Muscle layer of colon (tissue), 2 donors: Measurements from ENCODE around the gene ARL2BP.

Experiments used
- H3K27ac ChIP-seq: one replicate; pipeline ENCODE4 v1.7.0; 2013; ENCODE audit warnings: low read depth, mild to moderate bottlenecking, low read length, moderate library complexity
- H3K27me3 ChIP-seq, 2 donors: one replicate each; pipeline ENCODE4 v1.7.0; 2013; ENCODE audit warnings: low read length in 2 of 2, mild to moderate bottlenecking in 2 of 2; ENCODE audit not compliant: insufficient read depth in 2 of 2, control insufficient read depth in 1 of 2
- H3K36me3 ChIP-seq: one replicate; pipeline ENCODE4 v1.7.0; 2013; ENCODE audit warnings: mild to moderate bottlenecking, low read length; ENCODE audit not compliant: insufficient read depth
- H3K4me1 ChIP-seq: one replicate; pipeline ENCODE4 v1.7.0; 2013; ENCODE audit warnings: mild to moderate bottlenecking, low read length; ENCODE audit not compliant: insufficient read depth
- H3K4me3 ChIP-seq, 2 donors: one replicate each; pipeline ENCODE4 v1.7.0; 2013; ENCODE audit warnings: low read length in 2 of 2, low read depth in 1 of 2, mild to moderate bottlenecking in 1 of 2, moderate library complexity in 1 of 2
- H3K9ac ChIP-seq: one replicate; pipeline ENCODE4 v1.7.0; 2013; ENCODE audit warnings: low read length
- H3K9me3 ChIP-seq: one replicate; pipeline ENCODE4 v1.7.0; 2013; ENCODE audit warnings: mild to moderate bottlenecking, low read length
- donor health status: abdominal sarcoma.
- donor health status: Adenocarcinoma of cecum.

Gene ARL2BP

GRCh38 chr16:57256601-57257395 lies 11.7 kb downstream of the ARL2BP start:
- Histone ChIP-seq H3K4me3 (no peak overlapping the region), H3K36me3 (peaks cover 35% of the 10 kb centered on the region), H3K4me1 (no peaks in the 10 kb centered on the region), H3K27ac (no peak overlapping the region), H3K27me3 (no peaks in the 10 kb centered on the region), H3K9me3 (no peaks in the 10 kb centered on the region), H3K9ac (no peak overlapping the region)

GRCh38 chr16:57257455-57258070 lies 12.5 kb downstream of the ARL2BP start:
- peaks cover 27% of the 10 kb centered on the region for H3K36me3 ChIP-seq
- H3K9ac ChIP-seq: no peak overlapping the region
- H3K27ac ChIP-seq: no peak overlapping the region
- no peaks in the 10 kb centered on the region for H3K4me1 ChIP-seq
- no peak overlapping the region for H3K4me3 ChIP-seq
- no peaks in the 10 kb centered on the region for H3K9me3 ChIP-seq
- no peaks in the 10 kb centered on the region for H3K27me3 ChIP-seq

GRCh38 chr16:57258226-57258909 lies 13.3 kb downstream of the ARL2BP start:
- H3K9me3 ChIP-seq: no peaks in the 10 kb centered on the region
- no peak overlapping the region for H3K9ac ChIP-seq
- no peaks in the 10 kb centered on the region for H3K27me3 ChIP-seq
- peaks cover 20% of the 10 kb centered on the region for H3K36me3 ChIP-seq
- H3K4me1 ChIP-seq: no peaks in the 10 kb centered on the region
- H3K27ac ChIP-seq: no peak overlapping the region
- H3K4me3 ChIP-seq: no peak overlapping the region

GRCh38 chr16:57258910-57259475 lies 13.9 kb downstream of the ARL2BP start:
- Histone ChIP-seq H3K4me3 (no peak overlapping the region), H3K9me3 (no peaks in the 10 kb centered on the region), H3K36me3 (peaks cover 18% of the 10 kb centered on the region), H3K9ac (no peak overlapping the region), H3K27me3 (no peaks in the 10 kb centered on the region), H3K27ac (no peak overlapping the region), H3K4me1 (no peaks in the 10 kb centered on the region)

- Histone ChIP-seq H3K9me3 (no peaks in the 10 kb centered on the region), H3K4me3 (no peak overlapping the region), H3K27me3 (no peaks in the 10 kb centered on the region), H3K4me1 (no peaks in the 10 kb centered on the region), H3K27ac (no peak overlapping the region), H3K9ac (no peak overlapping the region), H3K36me3 (peaks cover 11% of the 10 kb centered on the region)
These were observed 15.4 kb downstream of the ARL2BP start for GRCh38 chr16:57260294-57260929.

GRCh38 chr16:57261806-57262205 lies 16.7 kb downstream of the ARL2BP start:
- H3K4me1 ChIP-seq: no peaks in the 10 kb centered on the region

GRCh38 chr16:57262841-57263540 lies 17.9 kb downstream of the ARL2BP start:
- no peaks in the 10 kb centered on the region for H3K9me3 ChIP-seq
- no peaks in the 10 kb centered on the region for H3K4me1 ChIP-seq
- no peaks in the 10 kb centered on the region for H3K36me3 ChIP-seq
- H3K4me3 ChIP-seq: no peak overlapping the region
- H3K27me3 ChIP-seq: no peaks in the 10 kb centered on the region
- H3K27ac ChIP-seq: no peak overlapping the region
- no peak overlapping the region for H3K9ac ChIP-seq

More at GRCh38 chr16:57261806-57262205, 16.7 kb downstream of the ARL2BP start:
- H3K27me3 ChIP-seq: no peaks in the 10 kb centered on the region
- no peak overlapping the region for H3K9ac ChIP-seq
- no peaks in the 10 kb centered on the region for H3K36me3 ChIP-seq
- H3K9me3 ChIP-seq: no peaks in the 10 kb centered on the region
- H3K27ac ChIP-seq: no peak overlapping the region
- no peak overlapping the region for H3K4me3 ChIP-seq

GRCh38 chr16:57263541-57264351 lies 18.7 kb downstream of the ARL2BP start:
- Histone ChIP-seq H3K9ac (no peak overlapping the region), H3K4me1 (no peaks in the 10 kb centered on the region)

GRCh38 chr16:57264381-57264780 lies 19.3 kb downstream of the ARL2BP start:
- Histone ChIP-seq H3K27me3 (no peaks in the 10 kb centered on the region), H3K4me3 (no peak overlapping the region), H3K27ac (no peak overlapping the region), H3K9me3 (no peaks in the 10 kb centered on the region), H3K4me1 (no peaks in the 10 kb centered on the region), H3K9ac (no peak overlapping the region), H3K36me3 (no peaks in the 10 kb centered on the region)

More at GRCh38 chr16:57263541-57264351, 18.7 kb downstream of the ARL2BP start:
- H3K9me3 ChIP-seq: no peaks in the 10 kb centered on the region
- H3K36me3 ChIP-seq: no peaks in the 10 kb centered on the region
- H3K4me3 ChIP-seq: no peak overlapping the region
- no peaks in the 10 kb centered on the region for H3K27me3 ChIP-seq
- H3K27ac ChIP-seq: no peak overlapping the region

GRCh38 chr16:57264950-57265371 lies 19.9 kb downstream of the ARL2BP start:
- Histone ChIP-seq H3K4me3 (no peak overlapping the region), H3K4me1 (no peaks in the 10 kb centered on the region), H3K36me3 (no peaks in the 10 kb centered on the region), H3K27ac (no peak overlapping the region), H3K27me3 (no peaks in the 10 kb centered on the region), H3K9ac (no peak overlapping the region), H3K9me3 (no peaks in the 10 kb centered on the region)
